CD4-positive, alpha-beta T cell treated with Interleukin-6 at 100 ng/mL for 8 hours (primary cell): ENCODE data around the gene TPTE.
"Not testable (repeated sequence)": the region's sequence is repeated elsewhere in the genome, so short reads cannot be mapped to it uniquely, and the experiment has no call there.

ENCODE experiments used
- DNase-seq: peaks from one replicate; pipeline ENCODE4 v3.0.0-alpha.2; 2020; ENCODE audit warnings: mixed read lengths, low spot score

Gene TPTE

DNA sequence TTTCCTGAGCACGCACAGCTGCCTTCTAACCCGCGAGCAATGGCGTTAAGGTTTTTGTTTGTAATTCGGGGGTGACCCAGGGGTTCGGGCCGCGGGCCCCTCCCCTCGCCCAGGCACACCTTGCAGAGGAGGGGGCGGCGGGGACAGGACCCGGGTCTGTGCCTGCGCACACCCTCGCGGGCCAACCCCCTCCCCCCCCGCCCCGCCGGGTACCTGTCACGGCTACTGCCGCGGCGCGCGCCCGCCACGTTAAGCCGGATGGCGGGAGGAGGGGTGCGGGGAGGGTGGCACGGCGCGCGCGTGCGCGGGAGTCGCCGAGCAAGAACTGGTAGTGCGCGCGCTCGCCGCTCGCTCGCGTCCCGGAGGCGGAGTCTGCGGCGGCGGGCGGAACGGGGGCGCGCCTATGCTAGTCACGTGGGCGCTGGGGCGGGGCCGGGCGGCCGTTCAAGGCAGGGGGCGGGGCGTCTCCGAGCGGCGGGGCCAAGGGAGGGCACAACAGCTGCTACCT, at the start of gene TPTE:
Gene TPTE (plus strand): TSS at position 493 of the 508 bp plus-strand sequence. CDS start 17,141 bp downstream, outside the sequence.
- no peak for DNase-seq

- not testable (repeated sequence) for DNase-seq
Observed at GRCh38 chr21:10471999-10472398, 49.4 kb upstream of the TPTE start.

- not testable (repeated sequence) for DNase-seq
Observed at GRCh38 chr21:10477794-10478193, 43.6 kb upstream of the TPTE start.

DNA sequence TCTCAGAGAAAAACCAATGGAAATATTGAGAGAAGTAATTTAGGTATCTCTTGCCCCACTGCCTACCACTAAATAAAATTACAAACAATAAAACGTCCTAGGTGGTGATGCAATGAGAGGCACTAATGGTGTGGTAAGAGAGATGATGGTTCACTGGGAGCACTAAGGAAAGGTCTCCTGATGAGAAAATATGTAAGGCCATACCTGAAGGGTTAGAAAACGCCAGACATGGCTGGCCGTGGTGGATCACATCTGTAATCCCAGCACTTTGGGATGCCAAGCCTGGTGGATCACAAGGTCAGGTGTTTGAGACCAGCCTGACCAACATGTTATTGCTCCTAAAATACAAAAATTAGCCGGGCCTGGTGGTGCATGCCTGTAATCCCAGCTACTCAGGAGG, 41.5 kb upstream of the TPTE start:
- DNase-seq = not testable (repeated sequence)

DNA sequence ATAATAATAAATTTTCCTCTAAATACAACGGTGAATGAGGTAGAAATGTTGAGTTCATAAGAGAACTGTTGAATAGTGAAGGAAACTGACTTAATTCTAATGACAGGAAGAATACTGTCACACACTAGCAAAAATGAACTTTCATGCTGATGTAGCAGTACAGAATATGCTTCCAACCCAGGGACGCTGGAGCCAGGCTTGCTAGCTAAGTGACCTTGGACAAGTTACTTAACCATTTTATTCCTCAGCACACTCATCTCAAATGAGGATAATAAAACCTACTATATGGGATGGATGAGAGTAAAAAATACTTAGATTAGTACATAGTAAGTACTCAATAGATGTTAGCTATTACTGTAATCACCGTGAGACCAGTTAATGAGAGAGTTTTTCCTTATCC, 36.5 kb upstream of the TPTE start:
- not testable (repeated sequence) for DNase-seq

- DNase-seq = not testable (repeated sequence)
Observed at GRCh38 chr21:10490453-10490852, 30.9 kb upstream of the TPTE start.

DNA sequence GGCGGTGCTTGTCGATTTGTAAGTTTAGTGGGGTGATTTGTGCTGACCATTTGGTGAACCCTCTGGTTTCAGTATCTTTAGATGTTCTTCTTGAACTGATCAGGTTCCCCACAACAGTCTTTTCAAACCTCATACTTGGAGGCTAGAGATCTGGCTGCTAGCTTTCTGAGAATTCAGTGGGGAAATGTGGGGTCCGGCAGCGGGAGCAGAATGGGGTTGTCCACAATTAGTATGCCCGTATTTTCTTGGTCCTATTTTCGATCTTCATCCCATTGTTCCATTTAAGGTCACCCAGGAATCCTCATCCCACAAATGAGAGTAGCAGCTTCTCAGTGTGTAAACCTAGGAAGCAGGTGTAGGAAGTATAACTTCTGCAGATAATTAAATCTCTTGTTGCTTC, 10.3 kb upstream of the TPTE start:
- DNase-seq = no peak

GRCh38 chr21:10516889-10517288, 4.5 kb upstream of the TPTE start:
- not testable (repeated sequence) for DNase-seq

GRCh38 chr21:10517904-10518303, 3.5 kb upstream of the TPTE start:
- not testable (repeated sequence) for DNase-seq

- not testable (repeated sequence) for DNase-seq
Observed at GRCh38 chr21:10521835-10522500, 585 bp downstream of the TPTE start.

DNA sequence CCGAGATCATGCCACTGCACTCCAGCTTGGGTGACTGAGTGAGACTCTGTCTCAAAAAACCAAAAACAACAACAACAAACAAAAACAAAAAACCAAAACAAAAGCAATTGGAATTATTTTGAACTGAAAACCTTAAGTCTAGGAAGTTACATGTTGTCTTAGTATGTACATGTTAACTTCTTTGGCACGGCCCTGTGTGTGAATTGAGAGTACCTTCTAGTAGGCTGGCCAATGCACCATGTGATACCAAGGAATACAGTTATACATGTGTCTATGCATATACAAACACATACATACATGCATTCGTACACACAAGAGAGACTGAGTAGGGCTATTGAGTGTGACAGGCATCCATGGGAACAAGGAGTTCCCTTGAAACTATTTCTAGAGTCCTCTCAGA, 18.6 kb downstream of the TPTE start:
- no peak for DNase-seq

DNA sequence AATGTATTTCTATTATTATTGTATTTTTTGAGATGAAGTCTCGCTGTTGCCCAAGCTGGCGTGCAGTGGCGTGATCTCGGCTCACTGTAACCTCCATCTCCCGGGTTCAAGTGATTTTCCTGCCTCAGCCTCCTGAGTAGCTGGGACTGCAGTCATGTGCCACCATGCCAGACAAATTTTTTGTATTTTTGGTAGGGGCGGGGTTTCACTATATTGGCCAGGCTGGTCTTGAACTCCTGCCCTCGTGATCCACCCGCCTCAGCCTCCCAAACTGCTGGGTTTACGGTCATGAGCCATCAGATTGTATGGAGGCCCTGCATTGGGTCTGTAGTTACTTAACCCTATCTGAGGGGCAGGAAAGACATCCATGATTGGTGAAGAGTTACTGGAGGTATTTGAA, 23.0 kb downstream of the TPTE start:
- DNase-seq = not testable (repeated sequence)

- not testable (repeated sequence) for DNase-seq
Observed at GRCh38 chr21:10547868-10548267, 26.5 kb downstream of the TPTE start.

- not testable (repeated sequence) for DNase-seq
Observed at GRCh38 chr21:10548331-10548954, 27.1 kb downstream of the TPTE start.

DNA sequence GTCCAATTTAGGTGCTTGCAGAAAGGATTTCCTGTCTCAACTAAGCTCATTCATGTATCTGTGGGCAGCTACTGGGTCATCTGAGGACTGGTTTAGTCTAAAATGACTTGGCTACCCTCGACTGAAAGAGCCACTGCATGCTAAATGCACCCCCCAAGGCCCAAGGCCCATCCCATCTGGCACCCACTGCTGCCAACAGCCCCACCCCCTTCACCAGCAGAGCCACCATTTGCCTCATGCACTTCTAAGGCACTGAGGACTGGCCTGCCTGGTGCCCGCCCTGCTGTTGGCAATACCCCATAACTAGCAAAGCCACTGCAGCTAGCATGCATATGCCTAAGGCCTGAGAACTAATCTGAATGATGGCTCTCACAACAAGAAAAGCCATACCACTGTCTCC, 49.4 kb downstream of the TPTE start:
- not testable (repeated sequence) for DNase-seq

DNA sequence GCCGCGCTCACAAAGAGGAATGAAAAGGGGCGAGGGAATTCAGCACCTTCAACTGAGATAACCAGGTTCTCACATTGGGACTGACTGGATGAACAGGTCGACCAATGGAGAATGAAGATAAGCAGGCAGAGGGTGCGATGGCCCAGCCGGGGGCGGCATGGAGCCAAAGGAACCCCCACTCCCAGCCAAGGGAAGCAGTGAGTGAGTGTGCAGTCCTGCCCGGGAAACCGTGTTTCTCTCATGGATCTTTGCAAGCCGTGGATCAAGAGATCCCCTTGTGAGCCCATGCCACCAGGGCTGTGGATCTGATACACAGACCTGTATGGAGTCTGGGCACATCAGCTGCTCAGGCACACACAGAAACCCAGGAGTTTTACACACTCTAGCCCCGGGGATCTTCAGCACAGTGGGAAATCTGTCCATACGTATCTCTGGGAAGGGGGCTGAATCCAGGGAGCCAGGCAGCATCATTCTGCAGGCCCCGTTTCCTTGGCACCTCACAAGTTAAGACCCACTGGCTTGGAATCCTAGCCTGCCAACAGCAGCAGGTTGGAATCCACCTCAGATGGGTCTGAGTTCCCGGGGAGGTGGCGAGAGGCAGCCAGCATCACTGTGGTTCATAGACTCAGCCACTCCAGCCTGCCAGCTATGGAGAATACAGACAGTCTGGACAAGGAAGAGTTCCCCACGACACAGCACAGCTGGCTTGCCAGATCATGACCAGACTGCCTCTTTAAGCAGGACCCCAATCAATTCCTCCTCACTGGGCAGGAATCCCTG, 53.3 kb downstream of the TPTE start:
- DNase-seq = not testable (repeated sequence)

GRCh38 chr21:10575311-10575667, 53.9 kb downstream of the TPTE start:
- DNase-seq = no peak

GRCh38 chr21:10578910-10579309, 57.5 kb downstream of the TPTE start:
- not testable (repeated sequence) for DNase-seq

GRCh38 chr21:10589115-10589514, 67.7 kb downstream of the TPTE start:
- not testable (repeated sequence) for DNase-seq

GRCh38 chr21:10607074-10607473, 85.7 kb downstream of the TPTE start:
- not testable (repeated sequence) for DNase-seq

DNA sequence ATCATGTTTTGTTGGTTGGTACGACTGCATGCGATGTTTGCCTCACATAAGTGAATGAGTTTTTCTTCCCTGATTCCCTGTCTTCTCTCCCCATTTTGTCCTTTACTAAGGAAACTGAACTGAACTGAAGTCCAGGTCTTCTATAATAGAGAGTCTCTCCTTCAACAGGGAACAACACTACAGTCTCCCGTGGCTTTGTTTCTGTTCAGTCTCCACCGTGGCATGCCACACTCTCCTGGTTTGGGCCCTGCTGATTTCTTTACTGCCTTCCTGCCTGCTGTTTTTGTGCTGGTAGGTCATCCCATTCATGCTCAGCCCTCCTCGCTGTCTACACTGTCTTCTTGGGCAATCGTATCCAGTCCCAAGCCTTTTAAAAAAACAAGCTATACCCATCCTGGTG, 92.9 kb downstream of the TPTE start:
- not testable (repeated sequence) for DNase-seq

- not testable (repeated sequence) for DNase-seq
Observed at GRCh38 chr21:10616061-10616460, 94.7 kb downstream of the TPTE start.

DNA sequence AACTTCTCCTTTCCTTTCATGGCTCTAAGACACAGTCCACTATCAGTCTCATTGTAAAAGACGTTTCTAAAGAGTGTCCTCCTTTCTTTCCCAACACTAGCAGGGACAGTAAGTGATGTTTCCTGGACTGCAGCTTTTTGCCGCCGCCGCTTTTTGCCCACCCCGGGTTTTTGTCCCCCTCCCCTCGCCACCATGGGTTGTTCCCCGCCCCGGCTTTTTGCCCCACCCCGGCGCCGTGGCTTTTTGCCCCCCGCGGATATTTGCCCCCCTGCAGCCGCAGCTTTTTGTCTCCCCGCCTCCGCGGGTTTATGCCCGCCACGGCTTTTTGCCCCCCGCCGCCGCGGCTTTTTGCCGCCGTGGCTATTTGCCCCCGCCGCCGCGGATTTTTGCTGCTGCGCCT, 95.2 kb downstream of the TPTE start:
- DNase-seq = no peak
